GM12892 (cell line): ENCODE measurements around the gene FAM193A.
"Not testable (repeated sequence)": the region's sequence is repeated elsewhere in the genome, so short reads cannot be mapped to it uniquely, and the experiment has no call there.

Experiments used
- DNase-seq: peaks from one replicate; pipeline ENCODE4 v3.0.0; 2011; ENCODE audit not compliant: insufficient read length
- FAIRE-seq: peaks from 2 replicates; lab custom pipeline; 2011; peaks lifted over from hg19 to GRCh38; lab: Jason Lieb, UNC
- POLR2A ChIP-seq: IDR thresholded peaks from 2 replicates; pipeline ENCODE4 v1.6.1; 2011; ENCODE audit warnings: low read depth, low read length, control low read depth
- POLR2AphosphoS5 ChIP-seq: IDR thresholded peaks from 2 replicates; pipeline ENCODE4 v1.6.1; 2011; ENCODE audit warnings: low read depth, low read length, control low read depth
- TAF1 ChIP-seq: IDR thresholded peaks from 2 replicates; pipeline ENCODE4 v1.6.1; 2011; ENCODE audit warnings: low read depth, mild to moderate bottlenecking, control low read depth, low read length, borderline replicate concordance

Gene FAM193A

DNA sequence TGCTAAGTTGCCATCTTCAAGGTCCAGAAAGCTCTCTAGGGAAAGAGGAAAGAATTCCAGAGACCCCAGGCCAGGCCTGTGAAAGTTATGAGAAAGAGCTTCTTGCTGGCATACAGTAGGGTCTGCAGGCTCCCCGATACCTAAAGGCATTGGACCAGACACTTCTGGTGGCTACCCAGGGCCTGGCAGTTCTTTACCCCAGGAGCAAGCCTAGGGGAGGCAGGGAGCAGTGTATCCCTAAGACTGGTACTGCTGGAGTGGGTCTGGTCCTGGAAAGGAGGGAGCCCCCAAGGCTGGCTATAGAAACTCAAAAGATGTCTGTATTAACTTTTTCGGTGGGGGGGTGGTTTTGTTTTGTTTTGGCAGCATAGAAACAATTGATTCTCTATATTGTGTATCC, 19.8 kb upstream of the FAM193A start:
- TF ChIP-seq TAF1 (no peak), POLR2AphosphoS5 (no peak), POLR2A (no peak)
- FAIRE-seq (no peak), DNase-seq (no peak)

DNA sequence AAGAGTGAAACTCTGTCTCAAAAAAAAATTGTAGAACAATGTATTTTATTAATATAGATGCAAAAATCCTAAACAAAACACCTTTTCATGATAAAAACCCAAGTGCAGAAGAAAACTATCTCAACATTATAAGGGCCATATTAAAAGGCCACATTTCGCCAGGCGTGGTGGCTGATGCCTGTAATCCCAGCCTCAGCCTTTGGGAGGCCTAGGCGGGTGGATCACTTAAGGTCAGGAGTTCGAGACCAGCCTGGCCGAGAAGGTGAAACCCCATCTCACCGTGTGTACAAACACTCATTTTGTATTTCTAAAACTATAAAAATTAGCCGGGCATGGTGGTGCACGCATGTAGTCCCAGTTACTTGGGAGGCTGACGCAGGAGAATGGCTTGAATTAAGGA, 9.9 kb upstream of the FAM193A start:
- no peak for TF ChIP-seq POLR2A
- TF ChIP-seq POLR2AphosphoS5, result no peak
- TF ChIP-seq TAF1, result no peak
- FAIRE-seq (no peak), DNase-seq (no peak)

DNA sequence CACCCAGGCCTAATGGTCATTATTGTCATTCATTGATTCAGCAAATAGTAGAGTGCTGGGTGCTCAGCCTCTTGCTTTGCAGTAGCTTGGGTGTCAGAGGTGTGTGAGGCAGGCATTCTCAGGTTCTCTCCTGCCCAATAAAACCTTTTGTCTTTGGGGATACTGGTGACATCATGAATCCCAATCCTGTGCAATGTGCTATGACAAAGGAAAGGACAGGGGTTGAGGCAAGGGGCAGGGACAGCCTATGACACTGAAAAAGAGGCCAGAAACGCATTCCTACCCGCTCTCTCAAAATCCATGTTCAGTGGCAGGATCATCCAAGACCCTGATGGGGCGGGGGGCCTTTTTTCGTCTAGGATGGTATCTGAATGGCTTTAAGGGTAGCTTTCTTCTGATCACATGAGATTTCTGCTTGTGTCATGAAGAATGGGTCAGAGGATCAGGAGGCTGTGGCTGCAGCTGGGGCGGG, 1.5 kb upstream of the FAM193A start:
- TF ChIP-seq POLR2AphosphoS5 (no peak), TAF1 (no peak), POLR2A (no peak)
- DNase-seq (no peak), FAIRE-seq (peak; percentile 58)

DNA sequence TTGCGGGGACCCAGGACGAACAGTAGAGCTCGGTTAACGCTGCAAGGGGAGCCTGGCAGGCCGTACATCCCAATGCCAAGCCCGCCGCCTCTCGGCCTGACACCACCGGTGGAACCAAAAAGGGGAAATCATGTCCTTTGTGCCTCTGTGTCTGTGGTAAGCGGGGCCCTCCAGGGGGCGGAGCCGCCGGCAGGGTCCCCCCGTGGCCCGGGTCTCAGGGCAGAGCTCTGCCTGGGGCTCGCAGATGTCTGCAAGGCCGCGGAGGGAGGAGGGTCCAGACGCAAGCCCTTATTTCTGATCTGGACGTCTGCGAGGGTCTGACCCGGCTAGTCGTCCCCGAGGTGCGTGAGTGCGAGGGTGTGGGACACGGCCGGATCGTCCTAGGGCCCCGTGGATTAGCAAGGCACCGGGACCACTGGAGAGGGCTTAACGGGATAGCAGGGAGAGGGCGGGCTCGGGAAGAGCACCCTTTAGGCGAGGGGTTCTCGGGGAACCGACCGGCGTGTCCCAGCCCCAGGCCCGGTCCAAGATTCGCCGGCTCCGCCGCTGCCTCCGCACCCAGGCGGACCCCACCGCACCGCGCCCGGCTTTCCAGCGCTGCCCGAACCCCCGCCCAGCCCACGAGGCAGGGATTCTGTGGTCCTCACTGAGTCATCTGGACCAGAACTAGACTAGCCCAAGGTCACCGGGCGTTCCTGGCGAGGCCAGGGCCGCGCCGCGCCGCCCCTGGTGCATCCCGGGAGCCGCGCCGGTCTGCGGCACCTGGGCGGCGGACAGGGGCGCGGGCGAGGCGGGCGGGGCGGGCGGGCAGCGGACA, 863 bp upstream of the FAM193A start:
- DNase-seq (peak; percentile 36), FAIRE-seq (peak; percentile 80)
- no peak for TF ChIP-seq POLR2AphosphoS5
- TF ChIP-seq POLR2A, result peak; percentile 51; the same call in 1 of the 2 replicates

DNA sequence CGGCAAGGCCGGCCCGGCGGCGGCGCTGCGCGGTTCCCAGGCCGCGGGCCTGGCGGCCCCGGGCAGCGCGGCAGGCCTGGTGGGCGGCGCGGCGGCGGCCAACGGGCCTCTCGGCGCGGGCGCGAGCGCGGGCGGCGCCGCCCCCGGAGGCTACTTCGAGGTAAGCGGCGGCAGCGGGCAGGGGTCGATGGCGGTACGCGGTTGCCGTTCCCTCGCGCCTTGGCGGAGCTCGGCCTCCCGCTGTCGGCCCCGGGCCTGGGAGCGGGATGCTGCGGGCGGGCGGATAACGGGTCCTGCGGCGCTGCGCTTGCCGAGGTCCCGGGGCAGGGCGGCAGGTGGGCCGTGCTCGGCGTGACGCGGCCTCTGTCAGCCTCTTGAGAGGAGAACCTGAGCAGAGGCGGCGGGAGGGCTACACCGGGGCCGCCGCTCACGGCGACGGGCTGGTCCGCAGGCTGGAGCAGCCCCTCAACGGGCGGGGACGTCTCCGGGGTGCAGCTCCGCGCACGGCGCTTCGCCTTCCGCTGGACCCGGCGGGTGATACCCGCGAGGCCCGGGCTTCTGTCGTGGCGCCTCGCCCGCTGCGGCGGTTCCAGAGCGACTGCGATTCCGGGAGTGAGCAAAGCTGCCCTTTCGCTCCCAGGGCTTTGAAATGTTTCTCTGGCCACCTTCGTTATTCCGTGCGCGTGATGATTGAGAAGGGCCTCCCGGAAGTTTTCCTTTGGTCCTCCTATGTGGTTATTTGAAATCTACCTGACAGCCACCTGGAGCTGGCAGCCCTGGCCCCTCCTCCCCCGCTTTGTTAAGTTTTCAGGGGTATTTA, 774 bp downstream of the FAM193A start:
- FAIRE-seq (peak; percentile 74), DNase-seq (peak; percentile 24)
- no peak for TF ChIP-seq TAF1
- TF ChIP-seq POLR2AphosphoS5, result no peak
- no peak for TF ChIP-seq POLR2A

DNA sequence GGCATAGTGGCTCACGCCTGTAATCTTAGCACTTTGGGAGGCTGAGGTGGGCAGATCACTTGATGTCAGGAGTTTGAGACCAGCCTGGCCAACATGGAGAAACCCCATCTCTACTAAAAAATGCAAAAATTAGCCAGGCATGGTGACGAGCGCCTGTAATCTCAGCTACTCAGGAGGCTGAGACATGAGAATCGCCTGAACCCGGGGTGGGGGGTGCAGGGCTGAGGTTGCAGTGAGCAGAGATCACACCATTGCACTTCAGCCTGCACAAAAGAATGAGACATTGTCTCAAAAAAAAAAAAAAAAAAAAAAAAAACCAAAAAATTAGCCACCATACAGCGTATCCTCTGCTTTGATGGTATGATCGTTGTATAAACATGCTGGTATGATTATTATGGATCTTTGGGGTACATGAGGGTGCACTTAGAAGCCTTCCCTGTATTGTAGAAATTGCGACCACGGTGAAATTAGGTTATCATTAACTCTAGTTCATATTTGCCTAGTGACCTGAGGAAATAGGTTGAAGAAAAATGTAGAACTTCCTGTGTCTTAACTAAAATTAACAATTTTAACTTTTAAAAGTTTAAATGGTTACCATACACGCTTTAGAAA, 7.2 kb downstream of the FAM193A start:
- not testable (repeated sequence) for FAIRE-seq, DNase-seq

DNA sequence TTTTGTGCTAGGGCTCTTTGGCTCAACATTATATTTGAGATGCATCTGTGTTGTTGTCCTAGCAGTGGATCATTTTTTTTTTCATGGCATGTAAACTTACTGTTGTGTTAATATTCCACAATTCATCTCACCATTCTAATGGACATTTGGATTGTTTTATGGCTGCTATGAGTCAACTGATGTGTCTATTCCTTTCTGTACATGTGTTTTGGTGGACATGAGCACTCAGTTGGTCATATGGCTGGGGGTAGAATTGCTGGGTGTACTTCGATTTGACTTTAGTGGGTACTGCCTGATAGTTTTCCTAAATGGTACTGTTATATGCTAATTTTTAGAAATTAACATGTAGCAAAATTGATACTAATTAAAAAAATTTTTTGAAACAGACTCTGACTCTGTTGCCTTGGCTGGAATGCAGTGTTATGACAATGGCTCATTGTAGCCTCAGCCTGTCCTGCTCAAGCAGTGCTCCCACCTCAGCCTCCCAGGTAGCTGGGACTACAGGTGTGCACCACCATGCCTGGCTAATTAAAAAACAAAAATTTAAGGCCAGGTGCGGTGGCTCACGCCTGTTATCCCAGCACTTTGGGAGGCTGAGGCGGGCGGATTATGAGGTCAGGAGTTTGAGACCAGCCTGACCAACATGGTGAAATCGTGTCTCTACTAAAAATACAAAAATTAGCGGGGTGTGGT, 9.0 kb downstream of the FAM193A start:
- TF ChIP-seq POLR2AphosphoS5, result no peak
- TF ChIP-seq TAF1, result no peak
- no peak for TF ChIP-seq POLR2A
- DNase-seq (no peak), FAIRE-seq (no peak)

DNA sequence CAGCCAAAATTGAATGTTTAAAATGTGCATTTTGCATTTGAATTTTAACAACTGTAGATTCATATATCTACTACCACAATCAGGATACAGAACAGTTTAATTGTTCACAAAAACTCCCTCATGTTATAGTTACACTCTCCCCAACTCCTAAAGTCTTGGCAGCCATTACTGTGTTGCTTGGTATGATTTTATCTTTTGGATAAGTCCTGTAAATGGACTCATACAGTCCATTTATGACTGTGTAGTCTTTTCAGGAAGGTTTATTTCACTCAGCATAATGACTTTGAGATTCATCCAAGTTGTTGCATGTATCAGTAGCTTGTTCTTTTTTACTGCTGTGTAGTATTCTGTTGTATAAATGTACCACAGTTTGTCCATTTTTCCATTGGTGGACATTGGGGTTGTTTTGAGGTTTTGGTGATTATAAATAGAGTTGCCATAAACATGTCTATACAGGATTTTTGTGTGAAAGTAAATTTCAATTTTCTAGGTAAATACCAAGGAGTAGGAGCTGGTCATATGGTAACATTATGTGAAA, 9.9 kb downstream of the FAM193A start:
- FAIRE-seq (no peak), DNase-seq (no peak)
- TF ChIP-seq POLR2A, result no peak
- TF ChIP-seq POLR2AphosphoS5, result no peak
- no peak for TF ChIP-seq TAF1

DNA sequence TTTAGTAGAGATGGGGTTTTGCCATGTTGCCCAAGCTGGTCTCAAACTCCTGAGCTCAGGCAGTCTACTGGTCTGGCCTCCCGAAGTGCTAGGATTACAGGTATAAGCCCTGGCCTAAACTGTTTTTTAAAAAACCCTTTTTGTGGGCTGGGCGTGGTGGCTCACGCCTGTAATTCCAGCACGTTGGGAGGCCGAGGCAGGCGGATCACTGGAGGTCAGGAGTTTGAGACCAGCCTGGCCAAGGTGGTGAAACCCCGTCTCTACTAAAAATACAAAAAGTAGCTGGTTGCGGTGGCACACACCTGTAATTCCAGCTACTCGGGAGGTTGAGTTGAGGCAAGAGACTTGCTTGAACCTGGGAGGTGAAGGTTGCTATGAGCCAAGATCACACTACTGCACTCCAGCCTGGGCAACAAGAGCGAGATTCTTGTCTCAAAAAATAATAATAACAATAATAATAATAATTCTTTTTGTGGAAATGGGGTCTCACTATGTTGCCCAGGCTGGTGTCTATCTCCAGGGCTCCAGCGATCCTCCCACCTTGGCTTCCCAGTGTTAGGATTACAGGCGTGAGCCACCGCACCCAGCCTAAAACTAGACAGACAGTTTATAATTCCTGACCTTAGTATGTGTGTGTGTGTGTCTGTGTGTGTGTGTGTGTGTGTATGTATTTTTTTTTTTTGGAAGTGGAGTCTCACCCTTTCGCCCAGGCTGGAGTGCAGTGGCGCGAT, 10.7 kb downstream of the FAM193A start:
- FAIRE-seq, DNase-seq: not testable (repeated sequence)

DNA sequence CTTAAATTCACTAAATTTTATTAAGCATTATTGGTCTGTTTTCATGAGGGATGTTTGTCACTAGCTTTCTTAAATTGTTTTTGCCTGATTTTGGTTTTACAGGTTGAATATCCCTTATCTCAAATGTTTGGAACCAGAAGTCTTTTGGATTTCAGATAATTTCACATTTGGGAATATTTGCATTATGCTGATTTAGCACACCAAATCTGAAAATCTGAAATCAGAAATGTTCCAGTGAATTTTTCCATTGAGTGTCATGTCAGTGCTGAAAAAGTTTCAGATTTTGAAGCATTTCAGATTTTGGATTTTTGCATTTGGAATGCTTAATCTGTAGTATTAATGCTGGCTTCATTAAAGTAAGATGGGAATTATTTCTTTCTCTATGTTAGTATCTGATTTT, 14.7 kb downstream of the FAM193A start:
- no peak for FAIRE-seq

DNA sequence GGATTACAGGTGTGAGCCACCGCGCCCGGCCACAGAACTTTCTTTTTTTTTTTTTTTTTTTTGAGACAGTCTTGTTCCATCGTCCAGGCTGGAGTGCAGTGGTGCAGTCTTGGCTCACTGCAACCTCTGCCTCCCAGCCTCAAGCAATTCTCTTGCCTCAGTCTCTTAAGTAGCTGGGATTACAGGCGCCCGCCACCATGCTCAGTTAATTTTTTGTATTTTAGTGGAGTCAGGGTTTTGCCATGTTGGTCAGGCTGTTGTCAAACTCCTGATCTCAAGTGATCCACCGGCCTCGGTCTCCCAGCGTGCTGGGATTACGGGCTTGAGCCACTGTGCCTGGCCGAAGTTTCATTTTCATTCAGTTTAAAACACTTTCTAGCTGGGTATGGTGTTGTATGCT, 16.4 kb downstream of the FAM193A start:
- FAIRE-seq, result no peak
- no peak for DNase-seq
- no peak for TF ChIP-seq POLR2A

More for the DNA sequence above, 14.7 kb downstream of the FAM193A start:
- DNase-seq, result no peak
- TF ChIP-seq POLR2A (no peak), POLR2AphosphoS5 (no peak)
